H1 (cell line): ENCODE measurements around the gene CACNA2D4. TPM values are rescaled to one million over a fixed set of nuclear protein-coding genes. Genes with fewer than 3 reads are reported as not detected.
A peak's percentile ranks its signal among the peaks of the same experiment; 100 is the strongest.

Experiments
- CTCF ChIA-PET: fragments of 300-600 bp; sonication (Branson Sonifier 250); formaldehyde crosslinking; loops from one replicate; lab custom pipeline; 2021; ENCODE audit not compliant: partially characterized antibody; lab: Charles Lee
- POLR2A ChIA-PET: fragments of 300-600 bp; sonication (Branson Sonifier 250); formaldehyde crosslinking; loops from one replicate; lab custom pipeline; 2021; ENCODE audit warnings: inconsistent platforms; ENCODE audit not compliant: partially characterized antibody; lab: Charles Lee
- DNase-seq, 2 experiments: peaks; one replicate each; pipeline versions ENCODE4 v3.0.0 to v3.0.0-alpha.2; 2010 to 2022; ENCODE audit warnings: low spot score in 2 of 2, low read depth in 1 of 2, mixed read lengths in 1 of 2
- FAIRE-seq: peaks from 2 replicates; lab custom pipeline; 2011; peaks lifted over from hg19 to GRCh38; lab: Jason Lieb, UNC
- H2AFZ ChIP-seq: 2 replicates; pipeline ENCODE4 v1.8.1; 2012; ENCODE audit warnings: low read length, inconsistent platforms
- H2AK5ac ChIP-seq: 2 replicates; pipeline ENCODE4 v1.6.1; 2013; ENCODE audit warnings: low read depth, low read length
- H2BK120ac ChIP-seq: replicated peaks from 2 replicates; pipeline ENCODE3; 2013; ENCODE audit warnings: low read depth, low read length, inconsistent platforms
- H2BK12ac ChIP-seq: 2 replicates; pipeline ENCODE4 v1.6.1; 2013; ENCODE audit warnings: low read depth, low read length
- H2BK15ac ChIP-seq: 2 replicates; pipeline ENCODE4 v1.6.1; 2013; ENCODE audit warnings: low read length
- H2BK20ac ChIP-seq: 2 replicates; pipeline ENCODE4 v1.6.1; 2013; ENCODE audit warnings: low read length
- H2BK5ac ChIP-seq: 2 replicates; pipeline ENCODE4 v1.6.1; 2013; ENCODE audit warnings: low read depth, low read length
- H3K14ac ChIP-seq: 2 replicates; pipeline ENCODE4 v1.6.1; 2013; ENCODE audit warnings: inconsistent platforms; ENCODE audit not compliant: insufficient read length
- H3K18ac ChIP-seq: 2 replicates; pipeline ENCODE4 v1.6.1; 2013; ENCODE audit warnings: low read length; ENCODE audit errors: extremely low read depth
- H3K23ac ChIP-seq: 2 replicates; pipeline ENCODE4 v1.6.1; 2013; ENCODE audit warnings: inconsistent platforms; ENCODE audit not compliant: insufficient read length
- H3K23me2 ChIP-seq: 2 replicates; pipeline ENCODE4 v1.6.1; 2013; ENCODE audit warnings: low read depth, low read length
- H3K27ac ChIP-seq: 2 replicates; pipeline ENCODE4 v1.6.1; 2011; ENCODE audit warnings: low read depth, low read length, inconsistent platforms
- H3K27me3 ChIP-seq, 4 experiments: replicated peaks in 1 of 4; 1 replicate in 1 of 4; 2 replicates in 3 of 4; pipeline versions ENCODE4 v1.6.1 to v1.8.1; 2011 to 2013; ENCODE audit warnings: low read length in 3 of 4, mild to moderate bottlenecking in 3 of 4, inconsistent platforms in 2 of 4, mixed read lengths in 2 of 4, moderate library complexity in 1 of 4; ENCODE audit not compliant: control insufficient read depth in 3 of 4, insufficient read depth in 3 of 4; ENCODE audit errors: extremely low read depth in 1 of 4
- H3K36me3 ChIP-seq, 4 experiments: 2 replicates each; pipeline versions ENCODE4 v1.6.1 to v1.8.1; 2011 to 2013; ENCODE audit warnings: mild to moderate bottlenecking in 4 of 4, low read length in 3 of 4, moderate library complexity in 2 of 4, control low read depth in 1 of 4, inconsistent platforms in 1 of 4; ENCODE audit not compliant: insufficient read depth in 4 of 4, control insufficient read depth in 2 of 4
- H3K4ac ChIP-seq: replicated peaks from 2 replicates; pipeline ENCODE3; 2013; ENCODE audit warnings: low read length, low read depth, mixed read lengths, inconsistent platforms; ENCODE audit not compliant: insufficient read length
- H3K4me1 ChIP-seq, 4 experiments: replicated peaks in 1 of 4; 1 replicate in 1 of 4; 2 replicates in 3 of 4; pipeline versions ENCODE4 v1.6.1 to v1.8.1; 2011 to 2013; ENCODE audit warnings: low read length in 3 of 4, inconsistent platforms in 2 of 4, mixed read lengths in 1 of 4; ENCODE audit not compliant: insufficient read depth in 4 of 4, control insufficient read depth in 3 of 4
- H3K4me2 ChIP-seq, 2 experiments: 2 replicates each; pipeline versions ENCODE4 v1.6.1 to v1.8.1; 2011 to 2013; ENCODE audit warnings: low read depth in 2 of 2, low read length in 2 of 2, control low read depth in 1 of 2, inconsistent platforms in 1 of 2, mild to moderate bottlenecking in 1 of 2; ENCODE audit not compliant: insufficient read depth in 1 of 2
- H3K4me3 ChIP-seq, 4 experiments: fragments of 200-600, 300-600 bp in 1 of 4; sonication (generic), shearing (Covaris generic), sonication (Bioruptor Twin) in 1 of 4; 2 replicates each; pipeline versions ENCODE4 v1.5.1 to v1.8.1; 2011 to 2016; ENCODE audit warnings: low read length in 4 of 4, low read depth in 3 of 4, control low read depth in 2 of 4, inconsistent platforms in 2 of 4, mild to moderate bottlenecking in 2 of 4, mixed read lengths in 1 of 4, moderate library complexity in 1 of 4; ENCODE audit not compliant: insufficient read depth in 2 of 4; ENCODE audit errors: extremely low read depth in 1 of 4
- H3K56ac ChIP-seq: replicated peaks from 2 replicates; pipeline ENCODE3; 2013; ENCODE audit warnings: low read depth, mild to moderate bottlenecking, mixed read lengths, low read length, inconsistent platforms; ENCODE audit not compliant: insufficient read length
- H3K79me1 ChIP-seq: 2 replicates; pipeline ENCODE4 v1.6.1; 2013; ENCODE audit warnings: low read depth, low read length, control low read depth
- H3K79me2 ChIP-seq, 2 experiments: 2 replicates each; pipeline versions ENCODE4 v1.6.1 to v1.8.1; 2012 to 2013; ENCODE audit warnings: low read length in 2 of 2, mild to moderate bottlenecking in 2 of 2, inconsistent platforms in 1 of 2; ENCODE audit not compliant: insufficient read depth in 2 of 2, control insufficient read depth in 1 of 2
- H3K9ac ChIP-seq, 4 experiments: replicated peaks in 1 of 4; 1 replicate in 1 of 4; 2 replicates in 3 of 4; pipeline versions ENCODE4 v1.6.1 to v1.8.1; 2011 to 2013; ENCODE audit warnings: low read depth in 3 of 4, low read length in 3 of 4, control low read depth in 2 of 4, mild to moderate bottlenecking in 2 of 4, moderate library complexity in 2 of 4, inconsistent platforms in 1 of 4; ENCODE audit errors: extremely low read depth in 1 of 4
- H3K9me3 ChIP-seq, 2 experiments: 2 replicates each; pipeline versions ENCODE4 v1.6.1 to v1.8.1; 2012 to 2013; ENCODE audit warnings: mild to moderate bottlenecking in 2 of 2, moderate library complexity in 2 of 2, control low read depth in 1 of 2, inconsistent platforms in 1 of 2, low read depth in 1 of 2, low read length in 1 of 2, mixed read lengths in 1 of 2; ENCODE audit not compliant: insufficient read depth in 2 of 2
- H4K20me1 ChIP-seq, 2 experiments: replicated peaks in 1 of 2; 2 replicates each; pipeline versions ENCODE3 to v1.8.1; 2011 to 2013; ENCODE audit warnings: inconsistent platforms in 2 of 2, low read length in 2 of 2, mild to moderate bottlenecking in 1 of 2; ENCODE audit not compliant: insufficient read depth in 2 of 2, control insufficient read depth in 1 of 2
- H4K5ac ChIP-seq: 2 replicates; pipeline ENCODE4 v1.6.1; 2013; ENCODE audit warnings: low read length, low read depth, mixed read lengths, inconsistent platforms; ENCODE audit not compliant: insufficient read length
- H4K8ac ChIP-seq: 2 replicates; pipeline ENCODE4 v1.8.0; 2013; ENCODE audit warnings: mild to moderate bottlenecking, moderate library complexity, low read length, inconsistent platforms; ENCODE audit not compliant: insufficient read depth; ENCODE audit errors: extremely low read depth
- H4K91ac ChIP-seq: replicated peaks from 2 replicates; pipeline ENCODE3; 2013; ENCODE audit warnings: low read length, mixed read lengths, inconsistent platforms; ENCODE audit not compliant: insufficient read length
- CHD2 ChIP-seq: IDR thresholded peaks from 2 replicates; pipeline ENCODE4 v1.6.1; 2012; ENCODE audit warnings: low read length, improper control_type of control experiment
- CREB1 ChIP-seq: IDR thresholded peaks from 2 replicates; pipeline ENCODE4 v1.6.1; 2012; ENCODE audit warnings: inconsistent platforms
- EZH2 ChIP-seq: fragments of 200-600 bp; sonication (generic); IDR thresholded peaks from 2 replicates; pipeline ENCODE4 v1.7.1; 2012; ENCODE audit warnings: low read depth, mild to moderate bottlenecking, moderate library complexity, low read length, inconsistent platforms; ENCODE audit not compliant: severe bottlenecking
- SAP30 ChIP-seq: fragments of 300-600 bp; sonication (generic); IDR thresholded peaks from 2 replicates; pipeline ENCODE4 v1.7.1; 2012; ENCODE audit warnings: low read length, moderate library complexity, mild to moderate bottlenecking, inconsistent platforms; ENCODE audit not compliant: insufficient read depth, insufficient replicate concordance
- SIX5 ChIP-seq: IDR thresholded peaks from 2 replicates; pipeline ENCODE4 v1.6.1; 2011; ENCODE audit warnings: mild to moderate bottlenecking, low read depth, low read length
- SUZ12 ChIP-seq: fragments of 200-600 bp; sonication (generic); IDR thresholded peaks from 2 replicates; pipeline ENCODE4 v1.6.1; 2012; ENCODE audit warnings: mild to moderate bottlenecking, inconsistent platforms, low read length, moderate library complexity, mixed read lengths
- TBP ChIP-seq: IDR thresholded peaks from 2 replicates; pipeline ENCODE4 v1.6.1; 2011; ENCODE audit warnings: low read depth, low read length, improper control_type of control experiment
- YY1 ChIP-seq: IDR thresholded peaks from 2 replicates; pipeline ENCODE4 v1.6.1; 2011; ENCODE audit warnings: low read depth, mild to moderate bottlenecking, low read length
- WGBS, 2 experiments: shearing (Covaris generic) in 1 of 2; methylation state at CpG; one replicate each; pipeline versions ENCODE4 v1.1.6 to v1.1.7; 2013 to 2015; ENCODE audit warnings: low lambda C conversion rate in 2 of 2, mixed read lengths in 2 of 2, inconsistent platforms in 1 of 2, low coverage in 1 of 2, missing lambda C conversion rate in 1 of 2; ENCODE audit not compliant: insufficient replicate concordance in 2 of 2, insufficient coverage in 1 of 2, insufficient read length in 1 of 2; ENCODE audit errors: extremely low coverage in 1 of 2, missing lambda C conversion rate in 1 of 2; 5-methylcytosine and 5-hydroxymethylcytosine counted together
- polyA plus RNA-seq, 7 experiments: library from polyadenylated mRNA; depleted of rRNA in 3 of 7; stranded (reverse) in 5 of 7; unstranded in 2 of 7; fragments of >200 nt in 5 of 7; fragments of 200-250 nt in 2 of 7; gene quantifications; 1 replicate in 5 of 7; 2 replicates in 1 of 7; 4 replicates in 1 of 7; pipeline versions ENCODE4 v1.2.1 to v1.2.3, GENCODE V29; 2011 to 2013; ENCODE audit warnings: missing spikeins in 2 of 7, mixed read lengths in 2 of 7
- total RNA-seq: library from RNA; stranded (reverse); fragmentation: NEBNext Ultra II Directional; extraction: Animal tissue kit (Norgen Biotek cat#: 25700); gene quantifications from 2 replicates; pipeline ENCODE4 v1.2.1, GENCODE V29; 2021
- TF ChIP-seq, protein P1 (sequence below): IDR thresholded peaks from 2 replicates; pipeline ENCODE4 v1.6.1; 2012; ENCODE audit warnings: inconsistent platforms

The CACNA2D4 gene
- total and polyA plus RNA-seq, 2 of the 8 experiments (the other 6 are each of a cell fraction or from before 2014, with no cell fraction given): 0.44 to 0.88 TPM

DNA sequence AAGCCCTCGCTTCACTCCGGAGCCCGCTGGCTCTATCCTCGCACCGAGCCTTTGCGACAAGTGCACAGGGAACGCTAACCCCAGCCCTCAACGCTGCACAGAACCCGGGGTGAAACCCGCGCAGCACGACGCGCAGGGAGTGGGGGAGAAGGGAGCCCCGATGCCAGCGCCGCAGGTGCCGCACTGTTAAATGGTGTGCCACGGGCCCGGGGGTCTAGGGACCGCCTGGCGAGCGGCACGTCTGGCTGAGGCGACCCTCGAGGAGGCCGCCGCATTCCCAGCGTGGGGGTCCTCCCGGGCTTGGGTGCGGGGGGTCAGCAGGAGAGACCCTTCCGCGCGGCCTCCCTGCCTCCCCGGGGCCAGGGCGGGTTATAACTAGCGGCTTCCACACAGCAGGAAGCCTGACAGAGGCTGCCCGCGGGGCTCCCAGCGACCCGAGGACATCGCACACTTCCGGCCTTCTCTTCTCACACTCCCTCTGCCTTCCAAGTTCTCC is 121.9 kb downstream of the CACNA2D4 start:
- H4K20me1 ChIP-seq: no peaks in the 10 kb centered on the region
- no peak overlapping the region for H3K9ac ChIP-seq
- no peak overlapping the region for H2BK120ac ChIP-seq
- H3K23me2 ChIP-seq: peaks cover 11% of the 10 kb centered on the region
- ChIA-PET CTCF (interaction anchor here (0.7 to 14.3 kb wide), 8 partner anchors 54 to 1040 kb away, joined by 3 to 188 read pairs (median 4); no protein-coding TSS in a partner anchor), POLR2A (interaction anchor here (0.8 kb wide), 1 partner anchor 99 kb away, joined by 3 read pairs; no protein-coding TSS in a partner anchor)
- H3K4ac ChIP-seq: no peak overlapping the region
- no peak overlapping the region for H3K23ac ChIP-seq
- FAIRE-seq: no peak
- no peak overlapping the region for H2AK5ac ChIP-seq
- peak overlapping the region; percentile 60 for H4K8ac ChIP-seq
- H3K27me3 ChIP-seq: peaks cover 1 to 11% (median 7%) of the 10 kb centered on the region in 4 experiments; a peak in 6 of 7 replicates
- peak overlapping the region; percentile 78; the same call in 1 of the 2 replicates for H2AFZ ChIP-seq
- peaks cover 2 to 12% (median 3%) of the 10 kb centered on the region in 4 experiments; a peak in 6 of 7 replicates for H3K4me1 ChIP-seq
- H3K27ac ChIP-seq: no peak overlapping the region
- peak overlapping the region; percentile 60; the same call in 1 of the 2 replicates for H3K18ac ChIP-seq
- no peak overlapping the region for H2BK20ac ChIP-seq
- no peaks in the 10 kb centered on the region for H3K36me3 ChIP-seq
- WGBS, 2 experiments: 16% methylated on average over 19 of the region's 43 CpGs; no CpG with 5 or more reads in 1 of the 2 experiments
- peak overlapping the region; percentile 18 to 83 for H3K4me2 ChIP-seq
- no peaks in the 10 kb centered on the region for H3K79me1 ChIP-seq
- no peaks in the 10 kb centered on the region for H3K79me2 ChIP-seq
- H2BK12ac ChIP-seq: no peak overlapping the region
- H3K4me3 ChIP-seq: peak overlapping the region; percentile 31 to 70 (median 44)
- H3K14ac ChIP-seq: no peak overlapping the region
- no peak overlapping the region for H2BK5ac ChIP-seq
- no peak for TF ChIP-seq CHD2
- TF ChIP-seq YY1: no peak
- peak; percentile 50 for TF ChIP-seq EZH2
- TF ChIP-seq CREB1: no peak
- no peak for TF ChIP-seq SAP30
- no peak for TF ChIP-seq SUZ12
- TF ChIP-seq, protein P1, sequence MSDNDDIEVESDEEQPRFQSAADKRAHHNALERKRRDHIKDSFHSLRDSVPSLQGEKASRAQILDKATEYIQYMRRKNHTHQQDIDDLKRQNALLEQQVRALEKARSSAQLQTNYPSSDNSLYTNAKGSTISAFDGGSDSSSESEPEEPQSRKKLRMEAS: 0 out of 2 replicates have a peak, but pooled peaks have one; percentile 6
- TF ChIP-seq TBP: no peak
- TF ChIP-seq SIX5: no peak
- peak overlapping the region; percentile 7 for H4K5ac ChIP-seq
- H3K9me3 ChIP-seq: no peaks in the 10 kb centered on the region
- H4K91ac ChIP-seq: no peak overlapping the region
- H2BK15ac ChIP-seq: 0 out of 2 replicates have a peak overlapping the region, but pooled peaks have one; percentile 29
- no peak overlapping the region for H3K56ac ChIP-seq
- DNase-seq: peak in 1 of 2 experiments; percentile 61
